ENCODE results near the gene TSHZ2.

GRCh38 chr20:52978851-52979250 lies 6.7 kb downstream of the TSHZ2 start:
- TF ChIP-seq POLR2A (IDR thresholded peaks at IDR 0.05), result no peak
- TF ChIP-seq, protein P1, sequence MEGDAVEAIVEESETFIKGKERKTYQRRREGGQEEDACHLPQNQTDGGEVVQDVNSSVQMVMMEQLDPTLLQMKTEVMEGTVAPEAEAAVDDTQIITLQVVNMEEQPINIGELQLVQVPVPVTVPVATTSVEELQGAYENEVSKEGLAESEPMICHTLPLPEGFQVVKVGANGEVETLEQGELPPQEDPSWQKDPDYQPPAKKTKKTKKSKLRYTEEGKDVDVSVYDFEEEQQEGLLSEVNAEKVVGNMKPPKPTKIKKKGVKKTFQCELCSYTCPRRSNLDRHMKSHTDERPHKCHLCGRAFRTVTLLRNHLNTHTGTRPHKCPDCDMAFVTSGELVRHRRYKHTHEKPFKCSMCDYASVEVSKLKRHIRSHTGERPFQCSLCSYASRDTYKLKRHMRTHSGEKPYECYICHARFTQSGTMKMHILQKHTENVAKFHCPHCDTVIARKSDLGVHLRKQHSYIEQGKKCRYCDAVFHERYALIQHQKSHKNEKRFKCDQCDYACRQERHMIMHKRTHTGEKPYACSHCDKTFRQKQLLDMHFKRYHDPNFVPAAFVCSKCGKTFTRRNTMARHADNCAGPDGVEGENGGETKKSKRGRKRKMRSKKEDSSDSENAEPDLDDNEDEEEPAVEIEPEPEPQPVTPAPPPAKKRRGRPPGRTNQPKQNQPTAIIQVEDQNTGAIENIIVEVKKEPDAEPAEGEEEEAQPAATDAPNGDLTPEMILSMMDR (IDR thresholded peaks at IDR 0.05 in 4 of 5, conservative IDR thresholded peaks at IDR 0.05 in 1 of 5), result no peak
